PC-9 (cell line): ENCODE results near the gene C1QTNF1.

Experiments
- CTCF ChIP-seq: fragments of 200-600 bp; sonication (generic); conservative IDR thresholded peaks from 2 replicates; pipeline ENCODE4 v1.6.1; 2017; ENCODE audit warnings: mixed run types, antibody characterized with exemption, mild to moderate bottlenecking, moderate library complexity
- EZH2 ChIP-seq: fragments of 200-600 bp; sonication (generic); IDR thresholded peaks from 2 replicates; pipeline ENCODE4 v1.8.0; 2017; ENCODE audit warnings: antibody characterized with exemption, low read depth

GRCh38 chr17:79036596-79036995 is 12.6 kb downstream of the C1QTNF1 start:
- TF ChIP-seq CTCF (no peak), EZH2 (no peak)
